LNCAP (cell line): ENCODE measurements around the gene YJEFN3.

Experiments
- TF ChIP-seq, protein P1 (sequence below): fragments of 450-650 bp; IDR thresholded peaks from 2 replicates; pipeline ENCODE4 v1.5.1; 2017; ENCODE audit warnings: mild to moderate bottlenecking

Gene YJEFN3

GRCh38 chr19:19561946-19562664 is 33.4 kb downstream of the YJEFN3 start:
- TF ChIP-seq, protein P1, sequence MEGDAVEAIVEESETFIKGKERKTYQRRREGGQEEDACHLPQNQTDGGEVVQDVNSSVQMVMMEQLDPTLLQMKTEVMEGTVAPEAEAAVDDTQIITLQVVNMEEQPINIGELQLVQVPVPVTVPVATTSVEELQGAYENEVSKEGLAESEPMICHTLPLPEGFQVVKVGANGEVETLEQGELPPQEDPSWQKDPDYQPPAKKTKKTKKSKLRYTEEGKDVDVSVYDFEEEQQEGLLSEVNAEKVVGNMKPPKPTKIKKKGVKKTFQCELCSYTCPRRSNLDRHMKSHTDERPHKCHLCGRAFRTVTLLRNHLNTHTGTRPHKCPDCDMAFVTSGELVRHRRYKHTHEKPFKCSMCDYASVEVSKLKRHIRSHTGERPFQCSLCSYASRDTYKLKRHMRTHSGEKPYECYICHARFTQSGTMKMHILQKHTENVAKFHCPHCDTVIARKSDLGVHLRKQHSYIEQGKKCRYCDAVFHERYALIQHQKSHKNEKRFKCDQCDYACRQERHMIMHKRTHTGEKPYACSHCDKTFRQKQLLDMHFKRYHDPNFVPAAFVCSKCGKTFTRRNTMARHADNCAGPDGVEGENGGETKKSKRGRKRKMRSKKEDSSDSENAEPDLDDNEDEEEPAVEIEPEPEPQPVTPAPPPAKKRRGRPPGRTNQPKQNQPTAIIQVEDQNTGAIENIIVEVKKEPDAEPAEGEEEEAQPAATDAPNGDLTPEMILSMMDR = no peak

- TF ChIP-seq, protein P1 = no peak
These were observed 34.1 kb downstream of the YJEFN3 start for GRCh38 chr19:19562665-19563347.

GRCh38 chr19:19563348-19563848 is 34.7 kb downstream of the YJEFN3 start:
- TF ChIP-seq, protein P1 = no peak

DNA sequence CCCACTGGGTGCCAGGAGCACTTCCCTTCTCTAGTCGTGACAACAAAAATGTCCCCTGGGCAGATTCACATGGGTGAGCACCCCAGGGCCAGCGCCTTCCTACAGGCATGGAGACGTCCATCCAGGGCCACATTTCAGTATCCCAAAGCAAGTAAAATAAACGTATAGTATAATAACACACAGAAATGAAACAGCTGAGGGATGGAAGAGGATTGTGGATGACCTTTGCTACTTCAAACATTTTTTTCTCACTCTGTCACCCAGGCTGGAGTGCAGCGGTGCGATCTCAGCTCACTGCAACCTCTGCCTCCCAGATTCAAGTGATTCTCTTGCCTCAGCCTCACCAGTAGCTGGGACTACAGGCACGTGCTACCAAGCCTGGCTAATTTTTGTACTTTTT is 37.6 kb downstream of the YJEFN3 start:
- TF ChIP-seq, protein P1 = no peak

- TF ChIP-seq, protein P1 = no peak
These were observed 38.7 kb downstream of the YJEFN3 start for GRCh38 chr19:19567391-19567790.

GRCh38 chr19:19568802-19569756 is 40.4 kb downstream of the YJEFN3 start:
- TF ChIP-seq, protein P1 = no peak

- TF ChIP-seq, protein P1 = no peak
These were observed 41.9 kb downstream of the YJEFN3 start for GRCh38 chr19:19570571-19570970.
